ENCODE measurements around the gene GLI3. TPM values are rescaled to one million over a fixed set of nuclear protein-coding genes. Genes with fewer than 3 reads are reported as not detected.

The GLI3 gene
- total RNA-seq, 1 experiment from 2014 or later: 23.1 TPM

DNA sequence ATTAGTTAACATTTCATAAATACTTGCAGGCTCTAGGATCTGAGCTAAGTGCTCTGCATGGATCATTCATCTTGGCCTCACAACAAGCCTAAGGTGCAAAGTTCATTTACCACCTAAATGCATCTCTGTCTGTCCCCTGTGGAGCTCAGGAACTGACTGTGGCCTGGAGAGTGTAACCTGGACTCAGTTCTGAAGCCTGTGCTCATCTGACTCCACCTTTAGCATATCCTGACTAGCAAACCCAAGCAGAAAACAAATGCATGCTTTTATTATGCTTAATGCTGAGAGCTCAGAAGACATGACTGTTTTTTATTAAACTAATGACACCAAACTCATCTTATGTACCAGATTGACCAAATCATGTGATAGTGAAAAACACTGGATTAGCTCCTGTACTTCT is 288.5 kb downstream of the GLI3 start:
- Mint-ChIP-seq H3K27me3 (ENCODE audit: insufficient read depth, unreplicated experiment) (no peaks in the 10 kb centered on the region), H3K4me3 (ENCODE audit: unreplicated experiment) (no peak overlapping the region), H3K9me3 (ENCODE audit: unreplicated experiment) (no peaks in the 10 kb centered on the region), H3K4me1 (ENCODE audit: insufficient read depth, unreplicated experiment) (peaks cover 5% of the 10 kb centered on the region), H3K27ac (ENCODE audit: low read depth, unreplicated experiment) (no peak overlapping the region), H3K36me3 (ENCODE audit: insufficient read depth, unreplicated experiment) (no peaks in the 10 kb centered on the region)
- DNase-seq (ENCODE audit: unreplicated experiment): no peak
- TF ChIP-seq, protein P1, sequence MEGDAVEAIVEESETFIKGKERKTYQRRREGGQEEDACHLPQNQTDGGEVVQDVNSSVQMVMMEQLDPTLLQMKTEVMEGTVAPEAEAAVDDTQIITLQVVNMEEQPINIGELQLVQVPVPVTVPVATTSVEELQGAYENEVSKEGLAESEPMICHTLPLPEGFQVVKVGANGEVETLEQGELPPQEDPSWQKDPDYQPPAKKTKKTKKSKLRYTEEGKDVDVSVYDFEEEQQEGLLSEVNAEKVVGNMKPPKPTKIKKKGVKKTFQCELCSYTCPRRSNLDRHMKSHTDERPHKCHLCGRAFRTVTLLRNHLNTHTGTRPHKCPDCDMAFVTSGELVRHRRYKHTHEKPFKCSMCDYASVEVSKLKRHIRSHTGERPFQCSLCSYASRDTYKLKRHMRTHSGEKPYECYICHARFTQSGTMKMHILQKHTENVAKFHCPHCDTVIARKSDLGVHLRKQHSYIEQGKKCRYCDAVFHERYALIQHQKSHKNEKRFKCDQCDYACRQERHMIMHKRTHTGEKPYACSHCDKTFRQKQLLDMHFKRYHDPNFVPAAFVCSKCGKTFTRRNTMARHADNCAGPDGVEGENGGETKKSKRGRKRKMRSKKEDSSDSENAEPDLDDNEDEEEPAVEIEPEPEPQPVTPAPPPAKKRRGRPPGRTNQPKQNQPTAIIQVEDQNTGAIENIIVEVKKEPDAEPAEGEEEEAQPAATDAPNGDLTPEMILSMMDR (IDR thresholded peaks at IDR 0.05; ENCODE audit: unreplicated experiment): no peak
- BruUV-seq (replicated peaks): no TSS peak
- ChIA-PET CTCF (interaction anchor here (0.7 to 2.4 kb wide), 6 partner anchors 8 to 928 kb away, joined by 3 to 18 read pairs (median 6); no protein-coding TSS in a partner anchor), POLR2A (interaction anchor here (0.8 kb wide), 2 partner anchors 9 to 26 kb away, joined by 3 to 4 read pairs; no protein-coding TSS in a partner anchor)
- intact Hi-C loops (cut with micrococcal nuclease): no loop called here

DNA sequence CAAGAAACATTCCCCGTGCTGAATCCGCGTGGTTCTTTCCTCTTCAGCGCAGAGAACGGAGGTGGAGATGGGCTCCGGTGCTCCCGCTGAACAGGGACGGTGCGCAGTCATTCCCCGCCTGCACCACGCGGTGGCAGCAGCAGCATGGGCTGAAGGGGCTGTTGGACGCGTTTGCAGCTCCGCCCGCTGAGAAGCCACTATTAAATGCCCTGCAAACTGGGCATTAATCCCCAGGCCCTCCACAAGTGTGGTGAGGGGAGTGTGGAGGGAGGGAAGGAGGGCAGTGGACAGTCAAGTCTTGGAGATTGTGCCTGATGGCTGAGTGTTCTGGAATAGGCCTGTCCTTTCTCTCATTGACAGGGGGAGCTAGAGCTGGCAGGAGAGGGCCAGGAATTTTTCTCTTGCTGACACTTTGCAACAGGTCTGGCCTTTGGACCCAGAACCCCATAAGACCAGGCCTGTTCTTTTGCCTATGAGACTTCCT is 293.9 kb downstream of the GLI3 start:
- peak overlapping the region; percentile 69 for H3K4me3 Mint-ChIP-seq (ENCODE audit: unreplicated experiment)
- intact Hi-C loops (cut with micrococcal nuclease): loop anchor here (1.0 to 5.0 kb wide), 7 partner anchors 32 to 1779 kb away; partner anchors contain the start of gene GLI3
- peak; percentile 81 for DNase-seq (ENCODE audit: unreplicated experiment)
- no peaks in the 10 kb centered on the region for H3K27me3 Mint-ChIP-seq (ENCODE audit: insufficient read depth, unreplicated experiment)
- peaks cover 10% of the 10 kb centered on the region for H3K4me1 Mint-ChIP-seq (ENCODE audit: insufficient read depth, unreplicated experiment)
- H3K9me3 Mint-ChIP-seq (ENCODE audit: unreplicated experiment): no peaks in the 10 kb centered on the region
- no peaks in the 10 kb centered on the region for H3K36me3 Mint-ChIP-seq (ENCODE audit: insufficient read depth, unreplicated experiment)
- no peak overlapping the region for H3K27ac Mint-ChIP-seq (ENCODE audit: low read depth, unreplicated experiment)
- TF ChIP-seq, protein P1 (IDR thresholded peaks at IDR 0.05; ENCODE audit: unreplicated experiment): peak; percentile 99
- ChIA-PET CTCF (interaction anchor here (0.5 to 8.8 kb wide), 69 partner anchors 8 to 1761 kb away, joined by 3 to 137 read pairs (median 4); partner anchors contain the start of genes MRPL32 and PSMA2), POLR2A (interaction anchor here (0.6 to 1.6 kb wide), 6 partner anchors 13 to 933 kb away, joined by 3 to 5 read pairs (median 5); no protein-coding TSS in a partner anchor)
- BruUV-seq (replicated peaks): no TSS peak

- BruUV-seq (replicated peaks): no TSS peak
- H3K27ac Mint-ChIP-seq (ENCODE audit: low read depth, unreplicated experiment): no peak overlapping the region
- H3K27me3 Mint-ChIP-seq (ENCODE audit: insufficient read depth, unreplicated experiment): no peaks in the 10 kb centered on the region
- peak; percentile 61 for DNase-seq (ENCODE audit: unreplicated experiment)
- no peaks in the 10 kb centered on the region for H3K36me3 Mint-ChIP-seq (ENCODE audit: insufficient read depth, unreplicated experiment)
- H3K4me1 Mint-ChIP-seq (ENCODE audit: insufficient read depth, unreplicated experiment): peaks cover 10% of the 10 kb centered on the region
- POLR2A ChIA-PET: interaction anchor here (0.6 to 1.6 kb wide), 7 partner anchors 13 to 934 kb away, joined by 3 to 5 read pairs (median 5); no protein-coding TSS in a partner anchor
- H3K4me3 Mint-ChIP-seq (ENCODE audit: unreplicated experiment): peak overlapping the region; percentile 69
- TF ChIP-seq, protein P1 (IDR thresholded peaks at IDR 0.05; ENCODE audit: unreplicated experiment): no peak
- CTCF ChIA-PET: interaction anchor here (0.5 to 8.8 kb wide), 62 partner anchors 9 to 1883 kb away, joined by 3 to 137 read pairs (median 4); partner anchors contain the start of genes MRPL32 and PSMA2
- intact Hi-C loops (cut with micrococcal nuclease): loop anchor here (1.0 to 5.0 kb wide), 7 partner anchors 33 to 1780 kb away; partner anchors contain the start of gene GLI3
- no peaks in the 10 kb centered on the region for H3K9me3 Mint-ChIP-seq (ENCODE audit: unreplicated experiment)
Measured at GRCh38 chr7:41942468-41943093, 294.4 kb downstream of the GLI3 start.

DNA sequence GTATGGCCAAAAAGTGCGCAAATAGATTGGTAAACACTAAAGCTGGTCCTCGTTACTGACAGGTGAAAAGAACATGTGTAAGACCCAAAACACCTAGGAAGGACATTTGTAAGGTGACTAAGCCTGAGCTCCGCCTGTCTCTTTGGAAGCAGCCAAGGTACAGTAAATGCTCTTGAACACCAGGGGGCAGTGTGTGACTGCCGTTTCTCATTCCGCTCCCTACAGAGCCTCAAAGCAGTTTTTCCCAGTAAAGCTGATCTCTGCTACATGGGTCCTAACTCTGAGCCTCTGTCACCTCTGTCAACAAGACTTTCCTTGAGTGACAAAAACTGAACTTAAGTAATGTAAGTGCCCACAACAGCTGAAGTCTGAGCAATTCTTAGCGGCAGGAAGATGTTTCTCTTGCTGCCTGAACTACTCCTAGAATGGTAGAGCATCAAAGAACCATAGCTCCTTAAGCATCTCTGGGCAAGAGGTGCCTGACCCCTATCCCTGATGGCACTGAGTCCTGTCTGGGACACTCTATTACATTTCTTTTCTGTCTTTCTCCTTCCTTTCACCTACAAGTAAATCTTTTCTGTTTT is 296.2 kb downstream of the GLI3 start:
- DNase-seq (ENCODE audit: unreplicated experiment): peak; percentile 86
- Mint-ChIP-seq H3K4me3 (ENCODE audit: unreplicated experiment) (no peak overlapping the region), H3K36me3 (ENCODE audit: insufficient read depth, unreplicated experiment) (no peaks in the 10 kb centered on the region), H3K9me3 (ENCODE audit: unreplicated experiment) (no peaks in the 10 kb centered on the region), H3K27ac (ENCODE audit: low read depth, unreplicated experiment) (no peak overlapping the region), H3K27me3 (ENCODE audit: insufficient read depth, unreplicated experiment) (no peaks in the 10 kb centered on the region), H3K4me1 (ENCODE audit: insufficient read depth, unreplicated experiment) (peaks cover 10% of the 10 kb centered on the region)
- TF ChIP-seq, protein P1 (IDR thresholded peaks at IDR 0.05; ENCODE audit: unreplicated experiment): peak; percentile 79
- intact Hi-C loops (cut with micrococcal nuclease): loop anchor here (1.0 to 5.0 kb wide), 5 partner anchors 296 to 1781 kb away; partner anchors contain the start of gene GLI3
- no TSS peak for BruUV-seq (replicated peaks)
- POLR2A ChIA-PET: interaction anchor here (0.7 to 1.3 kb wide), 12 partner anchors 35 to 993 kb away, joined by 3 to 4 read pairs (median 3); partner anchors contain the start of gene PSMA2
- CTCF ChIA-PET: interaction anchor here (0.5 to 8.8 kb wide), 89 partner anchors 8 to 1903 kb away, joined by 3 to 137 read pairs (median 4); partner anchors contain the start of gene GLI3

Data from MCF 10A (cell line).